ENCODE measurements around the gene RPS21. TPM values are rescaled to one million over a fixed set of nuclear protein-coding genes. Genes with fewer than 3 reads are reported as not detected.

The RPS21 gene
- total RNA-seq, 1 donor from 2014 or later = 1,828 TPM

- H3K4me3 ChIP-seq = no peak overlapping the region
Observed at GRCh38 chr20:62344092-62344491, 42.8 kb upstream of the RPS21 start.

GRCh38 chr20:62344782-62345181 is 42.1 kb upstream of the RPS21 start:
- Histone ChIP-seq H3K27ac (no peak overlapping the region), H3K4me1 (no peaks in the 10 kb centered on the region), H3K9me3 (no peaks in the 10 kb centered on the region), H3K4me3 (no peak overlapping the region), H3K36me3 (peaks cover 42 to 70% of the 10 kb centered on the region in 2 donors), H3K27me3 (no peaks in the 10 kb centered on the region)
- no peak for DNase-seq (ENCODE audit: low spot score in 2 of 2)
- intact Hi-C loops (cut with DNase I) = no loop called here
- no peak for TF ChIP-seq CTCF (IDR thresholded peaks at IDR 0.05)

More at GRCh38 chr20:62344092-62344491, 42.8 kb upstream of the RPS21 start:
- no peak for DNase-seq (ENCODE audit: low spot score in 2 of 2)
- no peak overlapping the region for H3K27ac ChIP-seq
- peaks cover 44 to 72% of the 10 kb centered on the region in 2 donors for H3K36me3 ChIP-seq
- no peak for TF ChIP-seq CTCF (IDR thresholded peaks at IDR 0.05)
- intact Hi-C loops (cut with DNase I) = no loop called here
- H3K4me1 ChIP-seq = no peaks in the 10 kb centered on the region
- H3K9me3 ChIP-seq = no peaks in the 10 kb centered on the region
- H3K27me3 ChIP-seq = no peaks in the 10 kb centered on the region

- H3K4me1 ChIP-seq = no peaks in the 10 kb centered on the region
- no peak for TF ChIP-seq CTCF (IDR thresholded peaks at IDR 0.05)
- DNase-seq (ENCODE audit: low spot score in 2 of 2) = no peak
- H3K27me3 ChIP-seq = no peaks in the 10 kb centered on the region
- H3K36me3 ChIP-seq = peaks cover 42 to 70% of the 10 kb centered on the region in 2 donors
- intact Hi-C loops (cut with DNase I) = no loop called here
- H3K4me3 ChIP-seq = no peak overlapping the region
- H3K9me3 ChIP-seq = no peaks in the 10 kb centered on the region
- H3K27ac ChIP-seq = no peak overlapping the region
Observed at GRCh38 chr20:62345681-62346370, 41.1 kb upstream of the RPS21 start.

- no peak for DNase-seq (ENCODE audit: low spot score in 2 of 2)
- Histone ChIP-seq H3K4me3 (no peak overlapping the region), H3K27me3 (no peaks in the 10 kb centered on the region), H3K9me3 (no peaks in the 10 kb centered on the region), H3K4me1 (no peaks in the 10 kb centered on the region), H3K36me3 (peaks cover 49 to 71% of the 10 kb centered on the region in 2 donors), H3K27ac (no peak overlapping the region)
- intact Hi-C loops (cut with DNase I) = no loop called here
- no peak for TF ChIP-seq CTCF (IDR thresholded peaks at IDR 0.05)
Observed at GRCh38 chr20:62346398-62347150, 40.3 kb upstream of the RPS21 start.

- no peaks in the 10 kb centered on the region for H3K27me3 ChIP-seq
- no peak for TF ChIP-seq CTCF (IDR thresholded peaks at IDR 0.05)
- DNase-seq (ENCODE audit: low spot score in 2 of 2) = no peak
- no peak overlapping the region for H3K27ac ChIP-seq
- H3K4me3 ChIP-seq = no peak overlapping the region
- H3K4me1 ChIP-seq = peaks cover under 1 to 1% of the 10 kb centered on the region in 2 donors
- intact Hi-C loops (cut with DNase I) = no loop called here
- H3K36me3 ChIP-seq = peaks cover 54 to 76% of the 10 kb centered on the region in 2 donors
- H3K9me3 ChIP-seq = no peaks in the 10 kb centered on the region
Observed at GRCh38 chr20:62347151-62347404, 39.8 kb upstream of the RPS21 start.
